Right ventricle myocardium inferior (tissue), 1 donor: ENCODE measurements around the gene RIOX2. TPM values are rescaled to one million over a fixed set of nuclear protein-coding genes. Genes with fewer than 3 reads are reported as not detected.

Source experiments
- total RNA-seq: library from RNA; stranded (reverse); fragmentation: NEBNext Ultra II Directional; extraction: Animal tissue kit (Norgen Biotek cat#: 25700); gene quantifications from one replicate; pipeline ENCODE4 v1.2.1, GENCODE V29; 2021
- donor health status: DM: no; HTN: yes; CAD: no; lungs with severe emphysema.

RIOX2 gene
- total RNA-seq, 1 donor from 2014 or later, result 13.2 TPM

Other genes with a start within 250 kb of the RIOX2 start
- gene ARL6, start 207.7 kb downstream of the RIOX2 start, total RNA-seq, result 2.5 TPM
- 23.1 TPM for gene CRYBG3, start 150.4 kb downstream of the RIOX2 start, total RNA-seq
- not detected for gene GABRR3, start 62.9 kb upstream of the RIOX2 start, total RNA-seq
- not detected for gene OR5AC2, start 114.7 kb upstream of the RIOX2 start, total RNA-seq
- gene OR5H1, start 158.3 kb upstream of the RIOX2 start, total RNA-seq, result not detected
- gene OR5H14, start 175.0 kb upstream of the RIOX2 start, total RNA-seq, result not detected
- gene OR5H15, start 194.3 kb upstream of the RIOX2 start, total RNA-seq, result not detected